Ramos (cell line): ENCODE data around the gene SRPK3.

Experiments used
- in situ Hi-C: fragments of 300-500 bp; cut with MboI; formaldehyde crosslinking; loops from one replicate; pipeline ENCODE4 v1.14.3; 2022; ENCODE audit warnings: low sequenced_read_pairs; ENCODE audit not compliant: unreplicated experiment

Gene SRPK3

GRCh38 chrX:153825042-153825441, 44.2 kb downstream of the SRPK3 start:
- in situ Hi-C loops: no loop called here

DNA sequence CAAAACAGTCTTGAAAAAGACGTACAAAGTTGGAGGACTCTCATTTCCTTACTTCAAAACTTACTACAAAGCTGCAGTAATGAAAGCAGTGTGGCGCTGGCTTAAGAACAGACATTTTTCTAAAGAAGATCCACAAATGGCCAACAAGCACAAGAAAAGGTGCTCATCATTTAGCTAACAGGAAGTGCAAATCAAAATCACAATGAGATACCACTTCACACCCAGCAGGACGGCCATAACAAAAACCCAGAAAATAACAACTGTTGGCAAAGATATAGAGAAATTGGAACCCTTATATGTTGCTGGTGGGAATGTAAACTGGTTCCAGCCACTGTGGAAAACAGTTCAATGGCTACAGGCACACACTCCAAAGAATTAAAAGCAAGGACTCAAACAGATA, 46.2 kb downstream of the SRPK3 start:
- in situ Hi-C loops: no loop called here

DNA sequence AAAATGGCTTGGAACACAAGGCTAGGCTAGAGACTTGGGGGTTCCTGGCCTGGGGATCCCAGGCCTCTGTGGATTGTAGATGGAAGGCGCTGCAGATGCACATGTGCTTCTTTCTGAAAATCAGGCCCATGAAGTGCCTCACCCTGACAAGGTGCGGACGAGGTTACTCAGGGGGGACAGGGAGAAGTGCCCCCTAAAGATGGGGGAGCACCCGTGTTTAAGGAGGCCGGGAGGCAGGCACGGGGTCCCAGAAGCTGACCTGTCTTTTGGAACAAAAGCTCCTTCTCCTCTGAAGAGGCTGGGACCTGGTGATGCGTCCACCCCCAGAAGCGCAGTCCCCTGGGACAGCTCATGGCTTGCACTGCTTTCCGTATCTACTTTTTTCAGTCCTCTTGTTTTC, 47.1 kb downstream of the SRPK3 start:
- in situ Hi-C loops: no loop called here

DNA sequence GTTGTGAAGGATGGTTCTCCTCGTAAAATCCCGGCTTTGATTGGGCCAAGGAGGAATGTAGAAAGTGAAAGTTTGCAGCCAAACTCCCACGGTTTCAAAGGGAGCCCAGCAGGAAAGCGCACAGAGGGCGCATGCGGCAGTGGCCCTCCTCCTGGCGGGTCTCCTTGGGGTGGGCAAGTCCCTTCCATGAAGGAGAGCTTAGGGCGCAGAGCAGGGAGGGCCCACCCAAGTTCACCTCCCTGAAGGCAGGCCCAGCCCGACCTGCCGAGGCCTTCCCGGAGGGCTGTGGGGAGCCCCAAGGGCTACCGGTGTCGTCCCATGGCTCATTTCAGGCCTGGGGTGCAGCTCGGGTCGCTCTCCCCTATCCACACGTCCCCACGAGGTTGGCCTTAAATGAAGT, 47.5 kb downstream of the SRPK3 start:
- in situ Hi-C loops: no loop called here

DNA sequence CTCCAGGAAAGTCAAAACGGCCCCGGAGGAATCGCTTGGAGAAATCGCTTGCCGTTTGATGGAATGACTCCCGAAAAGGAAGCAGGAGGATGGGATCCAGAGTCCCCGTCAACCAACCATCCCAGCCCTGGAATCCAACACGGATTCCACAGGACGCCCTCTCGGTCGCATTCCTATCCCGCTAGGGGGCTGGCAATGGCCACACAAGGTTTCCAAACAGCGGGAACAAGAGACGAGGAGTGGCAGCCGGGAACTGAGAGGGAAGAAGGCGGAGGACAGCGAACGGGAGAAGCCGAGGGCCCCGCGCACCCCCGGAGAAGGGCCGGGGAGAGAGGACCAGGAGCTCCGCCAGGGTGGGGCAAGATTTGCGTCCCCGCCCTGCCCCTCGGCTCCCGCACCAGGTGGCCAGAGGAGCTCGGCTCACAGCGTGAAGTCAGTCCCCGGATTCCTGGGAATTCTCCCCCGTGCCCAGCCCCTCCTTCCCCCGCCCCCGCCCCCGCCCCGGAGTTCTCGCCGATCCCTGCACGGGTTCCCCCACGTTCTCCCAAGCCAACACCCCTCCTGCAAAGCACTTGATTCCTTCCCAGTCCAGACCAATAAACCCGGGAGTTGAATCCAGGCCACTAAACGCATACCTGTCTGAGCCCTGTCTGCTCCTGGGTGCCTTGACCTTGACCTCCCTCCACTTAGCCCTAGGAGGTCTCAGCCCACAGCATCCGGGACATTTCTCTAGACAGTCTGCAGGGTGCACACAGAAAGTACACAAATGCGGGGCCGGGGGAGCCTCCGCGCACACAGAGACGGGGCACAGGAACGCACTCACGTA, 48.1 kb downstream of the SRPK3 start:
- in situ Hi-C loops: no loop called here

DNA sequence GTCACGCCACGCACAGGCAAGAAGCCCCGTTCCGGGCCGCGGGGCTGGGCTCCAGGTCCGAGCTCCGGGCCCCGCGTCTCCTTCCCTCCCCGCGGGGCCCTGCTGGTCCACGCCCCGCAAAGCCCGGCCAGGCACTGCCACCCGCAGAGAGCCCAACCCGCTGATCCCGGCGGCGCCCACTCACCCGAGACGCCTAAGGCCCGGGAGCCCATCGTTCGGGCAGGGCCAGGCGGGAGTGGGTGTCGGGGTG, 48.6 kb downstream of the SRPK3 start:
- in situ Hi-C loops: no loop called here

DNA sequence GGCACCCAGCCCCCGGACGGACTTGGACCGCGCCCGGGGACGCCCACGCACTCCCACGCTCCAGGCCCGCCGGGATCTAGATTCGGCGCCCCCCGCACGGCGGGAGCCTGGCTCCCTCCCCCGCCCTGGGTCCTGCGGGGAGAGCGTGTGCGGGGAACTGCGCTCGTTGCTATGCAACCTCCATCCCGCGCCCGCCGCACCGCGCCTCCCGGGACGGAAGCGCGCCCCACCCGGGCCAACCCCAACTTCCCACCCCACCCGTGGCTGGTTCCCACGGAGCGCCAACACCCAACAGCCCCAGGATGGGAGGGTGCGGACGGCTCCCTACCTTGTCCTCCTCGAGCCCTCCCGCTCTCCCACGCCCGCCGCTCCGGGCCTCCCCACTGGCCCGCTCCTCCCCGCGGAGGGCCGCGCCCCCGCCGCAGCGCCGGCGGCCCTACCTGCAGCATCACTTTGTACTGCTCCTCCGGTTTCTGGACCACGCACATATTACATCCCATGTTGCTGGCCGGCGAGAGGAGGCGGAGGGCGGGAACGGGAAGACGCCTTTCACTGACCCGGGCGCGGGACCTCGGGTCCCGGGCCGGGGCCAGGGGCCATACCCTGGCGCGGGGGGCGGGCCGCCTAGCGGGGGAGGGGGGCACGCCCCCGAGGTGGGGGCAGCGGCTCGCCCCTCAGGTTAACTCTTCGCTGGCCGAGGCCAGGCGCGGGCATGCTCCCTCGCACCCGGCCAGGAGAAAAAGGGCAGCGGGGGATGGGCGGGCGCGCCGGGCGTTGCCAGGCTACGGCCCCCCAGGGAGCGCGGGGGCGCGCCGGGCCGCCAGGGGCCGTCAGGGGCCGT, 49.2 kb downstream of the SRPK3 start, which contains the start of gene PDZD4:
Gene PDZD4, minus strand, starts transcription at position 746 of the 841 bp plus-strand sequence. Its CDS starts 246 bp downstream, at position 500.
- in situ Hi-C loops: no loop called here

DNA sequence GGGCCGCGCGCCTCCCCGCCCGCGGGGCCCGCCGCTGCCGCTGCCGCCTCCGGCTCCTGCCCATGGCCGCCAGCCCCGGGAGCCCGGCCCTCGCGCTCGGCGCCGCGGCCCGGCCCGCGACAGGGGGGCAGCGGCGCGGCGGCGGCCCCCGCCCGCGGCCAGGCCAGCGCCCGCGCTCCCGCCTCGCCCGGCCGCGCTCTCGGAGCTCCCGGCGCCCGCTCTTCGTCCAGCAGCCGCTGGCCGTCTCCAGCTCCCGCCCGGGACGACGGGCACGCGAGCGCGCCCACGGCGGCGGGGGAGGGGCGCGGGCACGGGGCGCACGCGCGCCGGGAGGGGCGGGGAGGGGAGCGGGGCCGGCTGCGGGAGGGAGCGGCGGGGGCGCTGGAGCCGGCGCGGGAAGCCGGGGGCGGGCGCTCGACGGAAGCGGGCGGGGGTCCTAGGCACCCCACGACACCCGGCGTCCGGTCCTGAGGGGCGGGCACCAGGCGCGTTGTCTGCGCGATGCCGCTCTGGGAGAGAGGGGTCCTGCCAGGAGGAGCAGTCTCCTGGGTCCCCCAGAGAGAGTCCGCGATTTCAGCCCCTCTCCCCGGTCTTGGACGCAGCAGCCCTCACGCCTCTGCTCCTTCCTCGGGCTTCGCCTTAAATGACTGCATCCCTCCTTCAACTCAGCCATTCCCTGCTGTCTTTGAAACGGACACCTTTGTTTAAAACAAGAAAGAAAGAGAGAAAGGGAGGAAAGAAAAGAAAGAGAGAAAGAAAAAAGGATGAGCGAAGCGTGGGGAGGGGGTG, 50.0 kb downstream of the SRPK3 start:
- in situ Hi-C loops: no loop called here

- in situ Hi-C loops: no loop called here
These were observed 50.7 kb downstream of the SRPK3 start for GRCh38 chrX:153831429-153832150.

DNA sequence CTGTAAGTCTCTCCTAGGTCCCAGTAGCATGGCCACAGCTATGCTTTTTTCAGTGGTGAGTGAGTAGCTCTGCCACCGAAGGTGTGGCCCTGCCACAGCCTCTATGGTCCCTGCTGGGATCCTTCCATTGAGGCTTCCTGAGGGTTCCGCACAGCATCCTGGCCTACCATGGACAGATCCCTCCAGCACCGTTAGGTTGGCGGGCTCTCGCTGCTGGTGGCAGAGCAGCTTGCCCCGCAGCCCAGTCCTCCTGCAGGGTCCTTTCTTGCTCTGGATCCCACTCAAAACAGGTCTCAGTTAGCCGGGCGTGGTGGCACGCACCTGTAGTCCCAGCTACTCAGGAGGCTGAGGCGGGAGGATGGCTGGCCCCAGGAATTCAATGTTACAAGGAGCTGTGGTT, 51.9 kb downstream of the SRPK3 start:
- in situ Hi-C loops: no loop called here
